OCI-LY3 (cell line): Measurements from ENCODE around the gene PAGR1.
A peak's percentile ranks its signal among the peaks of the same experiment; 100 is the strongest.

ENCODE experiments used
- CTCF ChIP-seq: fragments of 200-600, 300-600 bp; sonication (generic); IDR thresholded peaks from 2 replicates; pipeline ENCODE4 v1.5.1; 2014; ENCODE audit warnings: antibody characterized with exemption, low read length, low read depth
- EZH2phosphoT487 ChIP-seq: fragments of 200-600 bp; shearing (Covaris generic); IDR thresholded peaks from 2 replicates; pipeline ENCODE4 v1.6.1; 2018; ENCODE audit warnings: antibody characterized with exemption, mixed run types, low read depth

- TF ChIP-seq CTCF = peak; percentile 61
- no peak for TF ChIP-seq EZH2phosphoT487
These were observed 25.6 kb upstream of the PAGR1 start, which contains the start of gene KIF22 for GRCh38 chr16:29790183-29790948.
